ENCODE results near the gene PTPN11.

GRCh38 chr12:112482733-112483132 is 64.0 kb downstream of the PTPN11 start:
- TF ChIP-seq CTCF (IDR thresholded peaks at IDR 0.05): no peak
- no peak for TF ChIP-seq POLR2A (IDR thresholded peaks at IDR 0.05)

All from lower leg skin (tissue), 3 donors.